Skeletal muscle tissue (tissue), 4 donors: ENCODE measurements around the gene CLEC4G. TPM values are rescaled to one million over a fixed set of nuclear protein-coding genes. Genes with fewer than 3 reads are reported as not detected.
"Not testable (repeated sequence)": the region's sequence is repeated elsewhere in the genome, so short reads cannot be mapped to it uniquely, and the experiment has no call there.

Experiments
- H3K27ac ChIP-seq: one replicate; pipeline ENCODE4 v1.7.0; 2013; ENCODE audit warnings: mild to moderate bottlenecking, low read depth, low read length, inconsistent platforms
- H3K27me3 ChIP-seq, 3 donors: one replicate each; pipeline ENCODE4 v1.7.0; 2013; ENCODE audit warnings: low read length in 3 of 3; ENCODE audit not compliant: control insufficient read depth in 3 of 3, insufficient read depth in 3 of 3
- H3K36me3 ChIP-seq, 3 donors: one replicate each; pipeline ENCODE4 v1.7.0; 2013; ENCODE audit warnings: low read length in 3 of 3; ENCODE audit not compliant: control insufficient read depth in 3 of 3, insufficient read depth in 3 of 3
- H3K4me1 ChIP-seq, 3 donors: one replicate each; pipeline ENCODE4 v1.7.0; 2013; ENCODE audit warnings: low read length in 3 of 3, mild to moderate bottlenecking in 3 of 3; ENCODE audit not compliant: control insufficient read depth in 3 of 3, insufficient read depth in 3 of 3
- H3K4me3 ChIP-seq, 3 donors: one replicate each; pipeline ENCODE4 v1.7.0; 2013; ENCODE audit warnings: low read length in 3 of 3
- H3K9ac ChIP-seq, 3 donors: one replicate each; pipeline ENCODE4 v1.7.0; 2013; ENCODE audit warnings: low read length in 3 of 3, mild to moderate bottlenecking in 3 of 3, moderate library complexity in 2 of 3, low read depth in 1 of 3
- H3K9me3 ChIP-seq, 3 donors: one replicate each; pipeline ENCODE4 v1.7.0; 2013; ENCODE audit warnings: low read length in 3 of 3; ENCODE audit not compliant: control insufficient read depth in 3 of 3
- total RNA-seq: library from RNA; depleted of rRNA; stranded (reverse); fragments of >200 nt; gene quantifications from one replicate; pipeline ENCODE4 v1.2.3, GENCODE V29; 2014
- donor health status: Osteomylitis.

The CLEC4G gene
- total RNA-seq, 1 donor from 2014 or later = 0.52 TPM

- Histone ChIP-seq H3K9me3 (no peaks in the 10 kb centered on the region), H3K9ac (no peak overlapping the region), H3K27ac (no peak overlapping the region), H3K4me3 (no peak overlapping the region), H3K4me1 (no peaks in the 10 kb centered on the region), H3K36me3 (no peaks in the 10 kb centered on the region), H3K27me3 (peaks cover 0 to 12% (median 3%) of the 10 kb centered on the region in 3 donors)
Observed at GRCh38 chr19:7748171-7748570, 16.3 kb upstream of the CLEC4G start.

GRCh38 chr19:7746903-7747884, 15.3 kb upstream of the CLEC4G start, which contains the start of gene CD209:
CD209 (minus strand) TSS chr19:7747534; CDS start chr19:7747511, 23 bp downstream.
- peak within 1 kb of the TSS in 1 of 3 donors; percentile 30 for H3K4me3 ChIP-seq
- no peaks in the 10 kb centered on the region for H3K4me1 ChIP-seq
- no peak within 1 kb of the TSS for H3K9ac ChIP-seq
- no peaks in the 10 kb centered on the region for H3K36me3 ChIP-seq
- peak within 1 kb of the TSS; percentile 36 for H3K27ac ChIP-seq
- peaks cover 0 to 15% (median 3%) of the 10 kb centered on the region in 3 donors for H3K27me3 ChIP-seq
- no peaks in the 10 kb centered on the region for H3K9me3 ChIP-seq

- H3K9ac ChIP-seq, H3K4me3 ChIP-seq, H3K4me1 ChIP-seq, H3K9me3 ChIP-seq, H3K36me3 ChIP-seq, H3K27ac ChIP-seq: not testable (repeated sequence)
- H3K27me3 ChIP-seq = peaks cover 0 to 15% (median 3%) of the 10 kb centered on the region in 3 donors
Observed at GRCh38 chr19:7746306-7746705, 14.4 kb upstream of the CLEC4G start.

- H3K4me3 ChIP-seq = no peak overlapping the region
- no peaks in the 10 kb centered on the region for H3K36me3 ChIP-seq
- H3K27ac ChIP-seq = no peak overlapping the region
- H3K9ac ChIP-seq = no peak overlapping the region
- H3K27me3 ChIP-seq = peaks cover 0 to 15% (median 3%) of the 10 kb centered on the region in 3 donors
- no peaks in the 10 kb centered on the region for H3K4me1 ChIP-seq
- H3K9me3 ChIP-seq = no peaks in the 10 kb centered on the region
Observed at GRCh38 chr19:7744871-7745650, 13.2 kb upstream of the CLEC4G start.

- Histone ChIP-seq H3K27me3 (peaks cover 0 to 15% (median 3%) of the 10 kb centered on the region in 3 donors), H3K27ac (no peak overlapping the region), H3K9ac (no peak overlapping the region), H3K9me3 (no peaks in the 10 kb centered on the region), H3K36me3 (no peaks in the 10 kb centered on the region), H3K4me3 (no peak overlapping the region), H3K4me1 (no peaks in the 10 kb centered on the region)
Observed at GRCh38 chr19:7744199-7744786, 12.4 kb upstream of the CLEC4G start.

GRCh38 chr19:7743425-7743841, 11.5 kb upstream of the CLEC4G start:
- peaks cover 0 to 15% (median 3%) of the 10 kb centered on the region in 3 donors for H3K27me3 ChIP-seq
- no peaks in the 10 kb centered on the region for H3K4me1 ChIP-seq
- no peaks in the 10 kb centered on the region for H3K36me3 ChIP-seq
- no peak overlapping the region for H3K4me3 ChIP-seq
- no peak overlapping the region for H3K27ac ChIP-seq
- no peak overlapping the region for H3K9ac ChIP-seq
- H3K9me3 ChIP-seq = no peaks in the 10 kb centered on the region

GRCh38 chr19:7742991-7743390, 11.1 kb upstream of the CLEC4G start:
- no peak overlapping the region for H3K27ac ChIP-seq
- H3K9me3 ChIP-seq = no peaks in the 10 kb centered on the region
- H3K9ac ChIP-seq = no peak overlapping the region
- no peaks in the 10 kb centered on the region for H3K36me3 ChIP-seq
- H3K27me3 ChIP-seq = peaks cover 0 to 15% (median 3%) of the 10 kb centered on the region in 3 donors
- H3K4me3 ChIP-seq = no peak overlapping the region
- H3K4me1 ChIP-seq = no peaks in the 10 kb centered on the region

- no peak overlapping the region for H3K27ac ChIP-seq
- H3K27me3 ChIP-seq = peaks cover 0 to 11% (median 3%) of the 10 kb centered on the region in 3 donors
- H3K36me3 ChIP-seq = no peaks in the 10 kb centered on the region
- no peak overlapping the region for H3K9ac ChIP-seq
- H3K4me3 ChIP-seq = no peak overlapping the region
- no peaks in the 10 kb centered on the region for H3K4me1 ChIP-seq
- no peaks in the 10 kb centered on the region for H3K9me3 ChIP-seq
Observed at GRCh38 chr19:7742575-7742974, 10.7 kb upstream of the CLEC4G start.

- no peaks in the 10 kb centered on the region for H3K36me3 ChIP-seq
- no peak overlapping the region for H3K9ac ChIP-seq
- H3K27ac ChIP-seq = peak overlapping the region; percentile 25
- no peak overlapping the region for H3K4me3 ChIP-seq
- peaks cover 0 to 8% (median 3%) of the 10 kb centered on the region in 3 donors for H3K27me3 ChIP-seq
- no peaks in the 10 kb centered on the region for H3K4me1 ChIP-seq
- H3K9me3 ChIP-seq = no peaks in the 10 kb centered on the region
Observed at GRCh38 chr19:7740682-7741054, 8.8 kb upstream of the CLEC4G start.
